Left lung (tissue), 10 donors: Measurements from ENCODE around the gene TACO1. TPM values are rescaled to one million over a fixed set of nuclear protein-coding genes. Genes with fewer than 3 reads are reported as not detected.
A peak's percentile ranks its signal among the peaks of the same experiment; 100 is the strongest.

Source experiments
- ATAC-seq: fragments of 200-7000 bp; cut with Tn5 transposase; one replicate; pipeline ENCODE4 v1.9.1; 2020; ENCODE audit warnings: moderate library complexity
- DNase-seq, 4 donors: peaks; one replicate each; pipeline ENCODE4 v3.0.0-alpha.2; 2013 to 2020
- H3K27ac ChIP-seq, 2 donors: fragments of 200-600 bp; sonication (generic) in 1 of 2; one replicate each; pipeline versions ENCODE4 v1.5.0 to v1.8.0; 2020 to 2021
- H3K27me3 ChIP-seq, 2 donors: fragments of 200-600 bp; sonication (generic) in 1 of 2; one replicate each; pipeline versions ENCODE4 v1.5.0 to v1.8.0; 2020 to 2021
- H3K36me3 ChIP-seq, 2 donors: fragments of 200-600 bp; sonication (generic) in 1 of 2; one replicate each; pipeline versions ENCODE4 v1.5.0 to v1.8.0; 2020 to 2021
- H3K4me1 ChIP-seq, 2 donors: fragments of 200-600 bp; one replicate each; pipeline ENCODE4 v1.8.0; 2021
- H3K4me3 ChIP-seq, 2 donors: fragments of 200-600 bp; sonication (generic) in 1 of 2; one replicate each; pipeline versions ENCODE4 v1.5.0 to v1.8.0; 2020 to 2021; ENCODE audit warnings: mild to moderate bottlenecking in 1 of 2
- H3K9me3 ChIP-seq, 2 donors: fragments of 200-600 bp; sonication (generic) in 1 of 2; one replicate each; pipeline versions ENCODE4 v1.5.0 to v1.8.0; 2020 to 2021
- CTCF ChIP-seq, 2 donors: fragments of 200-600 bp; sonication (generic) in 1 of 2; IDR thresholded peaks; one replicate each; pipeline versions ENCODE4 v1.5.0 to v1.8.0; 2021; ENCODE audit warnings: antibody characterized with exemption in 2 of 2
- intact Hi-C, 2 donors: fragments of 100-400 bp; cut with DNase I; formaldehyde crosslinking; loops; one replicate each; pipeline versions ENCODE4 v1.11.2 to v1.14.2; 2022
- polyA plus RNA-seq, 6 donors: library from polyadenylated mRNA; unstranded; fragments of 120-200 nt; gene quantifications; one replicate each; pipeline ENCODE4 v1.2.1, GENCODE V29; 2013; ENCODE audit not compliant: insufficient read length in 6 of 6
- total RNA-seq, 2 donors: library from RNA; stranded (reverse); fragmentation: NEBNext Ultra II Directional; extraction: Animal tissue kit (Norgen Biotek cat#: 25700); gene quantifications; one replicate each; pipeline ENCODE4 v1.2.1, GENCODE V29; 2021
- donor health status: DM: no; HTN: yes; CAD: no.
- donor health status: DM: no; HTN: no; CAD: no.

Gene TACO1
- total and polyA plus RNA-seq, 8 donors: 15.1 to 20.2 (median 18.1) TPM

- Histone ChIP-seq H3K4me3 (no peak overlapping the region), H3K36me3 (peaks cover 0 to 50% of the 10 kb centered on the region in 2 donors), H3K27me3 (no peaks in the 10 kb centered on the region), H3K27ac (no peak overlapping the region), H3K9me3 (no peaks in the 10 kb centered on the region), H3K4me1 (no peaks in the 10 kb centered on the region)
- DNase-seq: no peak
- no peak for ATAC-seq
- TF ChIP-seq CTCF (IDR thresholded peaks at IDR 0.05): no peak
- intact Hi-C loops: loop anchor here (5.0 to 10.0 kb wide), 2 partner anchors 183 to 185 kb away; no protein-coding TSS in a partner anchor
Observed at GRCh38 chr17:63609816-63610573, 9.3 kb downstream of the TACO1 start.

GRCh38 chr17:63610854-63611253 is 10.2 kb downstream of the TACO1 start:
- DNase-seq (no peak), ATAC-seq (no peak)
- Histone ChIP-seq H3K27me3 (no peaks in the 10 kb centered on the region), H3K27ac (peak overlapping the region in 1 of 2 donors; percentile 8), H3K9me3 (no peaks in the 10 kb centered on the region), H3K36me3 (peaks cover 0 to 41% of the 10 kb centered on the region in 2 donors), H3K4me3 (no peak overlapping the region), H3K4me1 (no peaks in the 10 kb centered on the region)
- no peak for TF ChIP-seq CTCF (IDR thresholded peaks at IDR 0.05)
- intact Hi-C loops: loop anchor here in 1 of 2 donors (10.0 kb wide), 1 partner anchor 186 kb away; no protein-coding TSS in a partner anchor

GRCh38 chr17:63611354-63611753 is 10.7 kb downstream of the TACO1 start:
- no peak for DNase-seq
- no peak for ATAC-seq
- no peak for TF ChIP-seq CTCF (IDR thresholded peaks at IDR 0.05)
- Histone ChIP-seq H3K36me3 (peaks cover 0 to 36% of the 10 kb centered on the region in 2 donors), H3K4me1 (no peaks in the 10 kb centered on the region), H3K27ac (peak overlapping the region in 1 of 2 donors; percentile 8), H3K4me3 (no peak overlapping the region), H3K9me3 (no peaks in the 10 kb centered on the region), H3K27me3 (no peaks in the 10 kb centered on the region)
- intact Hi-C loops: loop anchor here in 1 of 2 donors (10.0 kb wide), 1 partner anchor 187 kb away; no protein-coding TSS in a partner anchor

GRCh38 chr17:63613663-63614062 is 13.0 kb downstream of the TACO1 start:
- Histone ChIP-seq H3K27me3 (no peaks in the 10 kb centered on the region), H3K4me3 (no peak overlapping the region), H3K27ac (no peak overlapping the region), H3K36me3 (peaks cover 0 to 13% of the 10 kb centered on the region in 2 donors), H3K4me1 (no peaks in the 10 kb centered on the region), H3K9me3 (no peaks in the 10 kb centered on the region)
- peak; percentile 90 for ATAC-seq
- intact Hi-C loops: loop anchor here in 1 of 2 donors (10.0 kb wide), 1 partner anchor 189 kb away; no protein-coding TSS in a partner anchor
- DNase-seq: no peak
- no peak for TF ChIP-seq CTCF (IDR thresholded peaks at IDR 0.05)

GRCh38 chr17:63621229-63621683 is 20.6 kb downstream of the TACO1 start:
- peaks cover 5 to 36% of the 10 kb centered on the region in 2 donors for H3K4me1 ChIP-seq
- peak overlapping the region; percentile 66 to 69 for H3K4me3 ChIP-seq
- no peaks in the 10 kb centered on the region for H3K9me3 ChIP-seq
- peak overlapping the region; percentile 86 to 89 for H3K27ac ChIP-seq
- ATAC-seq (no peak), DNase-seq (no peak)
- TF ChIP-seq CTCF (IDR thresholded peaks at IDR 0.05): no peak
- no peaks in the 10 kb centered on the region for H3K36me3 ChIP-seq
- intact Hi-C loops: no loop called here
- H3K27me3 ChIP-seq: no peaks in the 10 kb centered on the region
